Umbilical cord (tissue), 2 donors: ENCODE results near the gene ITGB3. TPM values are rescaled to one million over a fixed set of nuclear protein-coding genes. Genes with fewer than 3 reads are reported as not detected.
A peak's percentile ranks its signal among the peaks of the same experiment; 100 is the strongest.

Experiments
- DNase-seq: peaks from one replicate; pipeline ENCODE4 v3.0.0-alpha.2; 2015; ENCODE audit warnings: low spot score
- total RNA-seq: library from RNA; depleted of rRNA; stranded (reverse); fragments of >200 nt; gene quantifications from one replicate; pipeline ENCODE4 v1.2.3, GENCODE V29; 2014; ENCODE audit warnings: low replicate concordance; ENCODE audit not compliant: insufficient read depth

Gene ITGB3
- total RNA-seq, 1 donor from 2014 or later, result 61.4 TPM

- DNase-seq, result no peak
Measured at GRCh38 chr17:47295874-47296255, 42.2 kb downstream of the ITGB3 start.

DNA sequence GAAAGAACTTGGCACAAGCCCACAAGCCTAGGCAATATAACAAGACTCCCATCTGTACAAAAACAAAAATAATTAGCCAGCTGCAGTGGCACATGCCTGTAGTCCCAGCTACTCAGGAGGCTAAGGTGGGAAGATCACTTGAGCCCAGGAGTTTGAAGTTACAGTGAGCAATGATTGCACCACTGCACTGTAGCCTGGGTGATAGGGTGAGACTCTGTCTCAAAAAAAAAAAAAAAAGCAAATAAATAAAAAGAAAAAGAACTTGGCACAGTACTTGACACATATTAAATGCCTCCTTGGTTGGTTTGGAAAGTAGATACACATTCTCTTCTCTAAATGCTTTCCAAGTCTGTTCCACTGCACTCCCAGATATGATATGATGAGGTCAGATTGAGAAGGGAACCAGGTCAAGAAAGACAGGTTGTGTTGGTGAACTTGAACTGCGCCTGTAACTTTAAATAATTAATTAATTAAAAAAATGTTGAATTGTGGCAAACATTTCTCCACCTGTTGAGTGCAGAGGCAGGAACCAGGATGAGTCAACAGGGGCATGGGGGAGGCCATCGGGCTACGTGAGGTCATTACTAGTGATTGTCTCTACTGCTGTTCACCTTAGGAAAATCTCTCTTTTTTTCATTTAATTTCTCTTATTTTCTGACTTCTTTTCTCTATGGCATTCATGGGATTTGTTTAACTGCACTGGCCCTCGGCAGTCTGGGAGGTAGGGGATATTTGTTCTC is 44.2 kb downstream of the ITGB3 start:
- DNase-seq, result no peak

- DNase-seq, result no peak
Measured at GRCh38 chr17:47298712-47299111, 45.1 kb downstream of the ITGB3 start.

DNA sequence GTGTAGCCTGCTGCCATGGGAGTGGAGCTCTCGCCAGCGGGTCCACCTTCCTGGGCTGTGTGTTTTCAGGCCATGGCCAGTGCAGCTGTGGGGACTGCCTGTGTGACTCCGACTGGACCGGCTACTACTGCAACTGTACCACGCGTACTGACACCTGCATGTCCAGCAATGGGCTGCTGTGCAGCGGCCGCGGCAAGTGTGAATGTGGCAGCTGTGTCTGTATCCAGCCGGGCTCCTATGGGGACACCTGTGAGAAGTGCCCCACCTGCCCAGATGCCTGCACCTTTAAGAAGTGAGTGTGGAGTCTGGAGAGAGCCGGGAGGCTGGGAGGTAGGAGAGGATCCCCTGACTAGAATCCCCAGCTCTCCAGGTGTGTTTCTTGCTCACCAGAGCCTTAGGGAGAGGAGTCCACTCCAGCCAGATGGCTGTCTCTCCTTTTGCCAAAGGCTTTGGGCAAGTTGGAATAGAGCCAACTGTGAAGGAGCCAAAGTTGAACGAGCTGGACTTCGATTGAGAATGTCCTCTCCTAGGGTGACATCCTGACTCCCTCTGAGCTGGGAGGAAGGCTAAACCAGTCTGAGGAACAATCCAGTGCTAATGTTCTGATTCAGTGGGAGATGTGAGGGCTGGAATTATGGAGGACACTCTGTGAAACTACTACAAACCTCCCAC is 45.7 kb downstream of the ITGB3 start:
- DNase-seq, result no peak

- DNase-seq, result no peak
Measured at GRCh38 chr17:47300718-47301117, 47.1 kb downstream of the ITGB3 start.

DNA sequence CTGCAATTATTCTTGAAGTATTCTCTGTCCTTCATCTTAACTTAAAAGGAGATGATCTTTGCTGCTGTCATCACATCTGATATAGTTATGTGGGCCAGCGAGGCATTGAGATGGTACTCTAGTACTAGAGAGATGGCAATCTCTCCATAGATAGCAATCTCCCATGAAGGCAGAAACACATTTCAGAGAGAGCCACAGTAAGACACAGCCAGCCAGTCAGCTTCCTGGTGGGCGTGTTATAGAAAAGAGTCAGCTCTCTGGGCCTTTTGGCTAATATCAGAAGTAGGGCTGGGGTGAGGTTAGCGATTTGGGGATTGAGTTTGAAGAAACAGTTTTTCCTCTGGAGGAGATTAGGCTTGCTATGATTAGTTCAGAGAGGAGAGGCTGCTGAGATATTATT is 47.5 kb downstream of the ITGB3 start:
- DNase-seq, result no peak

DNA sequence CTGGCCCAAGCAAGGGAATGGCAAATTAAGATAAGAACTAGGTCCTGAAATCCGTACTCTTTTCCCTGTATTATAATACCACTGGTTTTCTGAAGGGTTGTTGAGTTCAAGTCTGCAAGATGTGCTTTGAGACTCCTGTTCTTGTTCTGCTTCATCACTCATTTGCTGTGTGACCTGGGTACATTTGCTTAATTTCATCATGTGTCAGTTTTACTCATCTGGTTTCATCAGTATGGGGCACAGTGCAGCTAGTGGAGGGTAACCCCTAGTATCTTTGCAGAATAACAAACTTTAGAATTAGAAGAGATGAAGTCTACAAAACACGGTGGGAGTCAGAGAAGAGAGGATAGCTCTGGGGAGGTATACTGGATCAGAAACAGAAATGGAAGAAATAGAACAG is 48.2 kb downstream of the ITGB3 start:
- DNase-seq, result no peak

DNA sequence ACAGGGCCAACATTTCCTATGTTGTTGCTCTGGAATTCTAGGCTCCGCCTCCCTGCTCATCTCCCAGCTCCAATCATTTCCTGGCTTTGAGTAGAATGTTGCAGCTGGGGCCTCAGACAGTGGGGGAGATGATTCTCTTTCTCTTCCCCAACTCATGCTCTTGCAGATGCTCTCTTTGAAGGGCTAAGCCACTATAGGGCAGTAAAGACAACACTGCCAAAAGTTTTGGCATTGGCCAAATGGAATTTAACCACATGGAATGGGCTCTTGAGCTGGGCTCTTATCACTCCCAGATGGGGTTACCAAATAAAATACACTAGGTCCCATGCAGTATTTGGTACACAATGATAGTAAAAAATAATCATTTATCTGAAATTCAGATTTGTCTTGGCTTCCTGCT is 50.6 kb downstream of the ITGB3 start:
- no peak for DNase-seq

GRCh38 chr17:47305302-47305923 is 51.8 kb downstream of the ITGB3 start:
- DNase-seq, result peak; percentile 34

- no peak for DNase-seq
Measured at GRCh38 chr17:47310186-47310733, 56.6 kb downstream of the ITGB3 start.

DNA sequence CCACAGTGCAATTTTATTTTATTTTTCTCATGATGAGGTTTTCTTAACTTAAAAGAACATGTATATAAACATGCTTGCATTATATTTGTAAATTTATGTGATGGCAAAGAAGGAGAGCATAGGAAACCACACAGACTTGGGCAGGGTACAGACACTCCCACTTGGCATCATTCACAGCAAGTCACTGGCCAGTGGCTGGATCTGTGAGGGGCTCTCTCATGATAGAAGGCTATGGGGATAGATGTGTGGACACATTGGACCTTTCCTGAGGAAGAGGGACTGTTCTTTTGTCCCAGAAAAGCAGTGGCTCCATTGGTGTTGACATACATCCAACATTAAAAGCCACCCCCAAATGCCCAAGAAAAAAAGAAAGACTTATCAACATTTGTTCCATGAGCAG is 57.8 kb downstream of the ITGB3 start:
- DNase-seq, result no peak

- DNase-seq, result peak; percentile 87
Measured at GRCh38 chr17:47315451-47316266, 62.0 kb downstream of the ITGB3 start.

- no peak for DNase-seq
Measured at GRCh38 chr17:47316311-47316710, 62.7 kb downstream of the ITGB3 start.

GRCh38 chr17:47317119-47317518 is 63.5 kb downstream of the ITGB3 start:
- DNase-seq, result no peak

GRCh38 chr17:47318197-47318918 is 64.7 kb downstream of the ITGB3 start:
- DNase-seq, result no peak

- DNase-seq, result no peak
Measured at GRCh38 chr17:47320879-47321502, 67.4 kb downstream of the ITGB3 start.

- DNase-seq, result peak; percentile 92
Measured at GRCh38 chr17:47323382-47324223, 70.0 kb downstream of the ITGB3 start, which contains the start of gene EFCAB13. TSS of gene EFCAB13 (plus strand) at chr17:47323955. CDS start at chr17:47328354, 4,399 bp downstream.

DNA sequence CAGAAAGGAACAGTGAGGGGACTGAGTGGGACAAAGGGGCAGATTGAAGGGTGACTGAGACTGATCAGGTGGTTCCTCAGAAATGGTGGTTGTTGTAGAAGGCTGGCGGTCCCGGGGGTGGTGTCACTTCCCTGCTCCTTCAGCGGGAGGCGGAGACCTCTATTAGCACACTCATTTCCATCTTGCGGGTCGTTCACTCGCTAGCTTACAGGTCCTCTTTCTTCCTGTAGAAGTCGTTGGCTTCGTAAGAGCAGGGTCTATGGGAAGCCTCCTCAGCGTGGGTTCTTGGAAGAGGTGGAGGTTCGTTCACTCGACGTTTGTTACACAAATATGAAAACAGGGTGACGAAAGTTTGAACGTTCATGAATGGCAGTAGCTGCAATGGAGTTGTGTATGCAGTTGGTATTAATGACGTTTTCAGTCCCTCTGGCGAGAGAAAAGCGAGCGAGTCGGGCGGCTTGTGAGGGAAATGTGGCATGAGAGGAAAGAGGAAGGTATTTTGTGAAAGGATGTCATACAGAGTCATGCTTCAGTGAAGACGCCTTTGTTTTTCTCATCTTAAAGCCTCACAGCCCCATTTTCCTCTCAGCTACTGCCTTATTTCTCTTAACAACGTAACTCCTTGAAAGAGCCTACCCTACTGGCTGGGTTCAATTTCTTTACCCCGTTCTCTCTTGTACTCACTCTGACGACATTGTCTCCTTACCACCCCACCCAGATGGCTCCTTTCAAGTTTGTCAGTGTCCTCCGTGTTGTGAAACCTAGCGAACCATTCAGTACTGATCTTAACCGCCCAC is 70.8 kb downstream of the ITGB3 start:
- peak; percentile 83 for DNase-seq

DNA sequence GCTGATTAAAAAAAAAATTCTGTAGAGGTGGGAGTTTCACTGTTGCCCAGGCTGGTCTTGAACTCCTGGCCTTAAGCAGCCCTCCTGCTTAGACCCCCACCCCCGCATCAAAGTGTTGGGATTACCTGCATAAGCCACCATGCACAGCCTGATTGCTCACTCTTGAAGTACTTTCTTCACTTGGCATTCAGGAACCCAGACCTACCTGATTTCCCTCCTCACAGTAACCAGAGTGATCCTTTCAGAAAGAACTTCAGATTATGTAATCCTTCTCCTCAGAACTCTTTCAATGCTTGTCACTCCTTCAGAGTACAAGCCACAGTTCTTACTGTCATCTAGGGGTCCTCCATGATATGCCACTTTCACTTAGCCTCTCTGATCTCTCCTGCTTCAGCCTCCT is 71.5 kb downstream of the ITGB3 start:
- DNase-seq, result no peak
